Measurements from ENCODE around the gene FAM163B.

Gene FAM163B

DNA sequence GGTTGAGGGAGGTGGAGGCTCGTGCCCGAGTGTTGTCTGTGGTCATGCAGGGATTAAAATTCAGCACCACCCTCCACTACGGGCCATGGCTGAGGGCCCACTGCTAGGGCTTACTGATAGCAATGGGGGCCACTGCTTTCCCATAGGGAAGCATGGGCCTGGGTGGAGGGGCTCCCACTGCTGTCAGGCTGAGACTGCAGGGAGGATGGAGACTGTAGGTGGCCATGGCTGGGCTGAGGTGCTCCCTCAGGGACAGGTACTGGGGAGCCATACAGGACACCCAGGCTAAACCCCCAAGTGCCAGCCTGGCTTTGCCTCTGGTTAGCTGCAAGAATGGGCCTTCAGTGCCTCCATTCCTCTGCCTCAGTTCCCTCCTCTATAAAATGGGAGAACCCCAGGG lies 26.1 kb downstream of the FAM163B start:
- Histone ChIP-seq H3K9me3 (ENCODE audit: control insufficient read depth, low read length) (no peaks in the 10 kb centered on the region), H3K27me3 (ENCODE audit: control insufficient read depth, insufficient read depth, low read length, poor library complexity, severe bottlenecking) (no peaks in the 10 kb centered on the region), H3K4me3 (ENCODE audit: insufficient read depth, low read depth, low read length) (no peak overlapping the region), H3K36me3 (ENCODE audit: control insufficient read depth, insufficient read depth, low read length) (no peaks in the 10 kb centered on the region), H3K4me1 (ENCODE audit: control insufficient read depth, insufficient read depth, low read length) (peaks cover 35% of the 10 kb centered on the region), H3K27ac (ENCODE audit: insufficient read depth, low read depth, low read length, poor library complexity, severe bottlenecking) (no peak overlapping the region)
- 92% methylated on average over 3 of the region's 3 CpGs for WGBS, 2 experiments

- Histone ChIP-seq H3K36me3 (ENCODE audit: control insufficient read depth, insufficient read depth, low read length) (no peaks in the 10 kb centered on the region), H3K9me3 (ENCODE audit: control insufficient read depth, low read length) (no peaks in the 10 kb centered on the region), H3K27ac (ENCODE audit: insufficient read depth, low read depth, low read length, poor library complexity, severe bottlenecking) (no peak overlapping the region), H3K4me1 (ENCODE audit: control insufficient read depth, insufficient read depth, low read length) (peaks cover 36% of the 10 kb centered on the region), H3K27me3 (ENCODE audit: control insufficient read depth, insufficient read depth, low read length, poor library complexity, severe bottlenecking) (no peaks in the 10 kb centered on the region), H3K4me3 (ENCODE audit: insufficient read depth, low read depth, low read length) (no peak overlapping the region)
- 91 to 93% methylated on average over 14 of the region's 14 CpGs for WGBS, 2 experiments
These were observed 26.6 kb downstream of the FAM163B start for GRCh38 chr9:133582501-133583045.

GRCh38 chr9:133581513-133582343 lies 27.5 kb downstream of the FAM163B start:
- H3K36me3 ChIP-seq (ENCODE audit: control insufficient read depth, insufficient read depth, low read length) = no peaks in the 10 kb centered on the region
- H3K27ac ChIP-seq (ENCODE audit: insufficient read depth, low read depth, low read length, poor library complexity, severe bottlenecking) = no peak overlapping the region
- peaks cover 40% of the 10 kb centered on the region for H3K4me1 ChIP-seq (ENCODE audit: control insufficient read depth, insufficient read depth, low read length)
- no peaks in the 10 kb centered on the region for H3K27me3 ChIP-seq (ENCODE audit: control insufficient read depth, insufficient read depth, low read length, poor library complexity, severe bottlenecking)
- no peak overlapping the region for H3K4me3 ChIP-seq (ENCODE audit: insufficient read depth, low read depth, low read length)
- WGBS, 2 experiments = 86% methylated on average over 19 of the region's 19 CpGs
- no peaks in the 10 kb centered on the region for H3K9me3 ChIP-seq (ENCODE audit: control insufficient read depth, low read length)

GRCh38 chr9:133581011-133581410 lies 28.2 kb downstream of the FAM163B start:
- Histone ChIP-seq H3K4me1 (ENCODE audit: control insufficient read depth, insufficient read depth, low read length) (peaks cover 39% of the 10 kb centered on the region), H3K4me3 (ENCODE audit: insufficient read depth, low read depth, low read length) (no peak overlapping the region), H3K9me3 (ENCODE audit: control insufficient read depth, low read length) (no peaks in the 10 kb centered on the region), H3K27ac (ENCODE audit: insufficient read depth, low read depth, low read length, poor library complexity, severe bottlenecking) (no peak overlapping the region), H3K27me3 (ENCODE audit: control insufficient read depth, insufficient read depth, low read length, poor library complexity, severe bottlenecking) (no peaks in the 10 kb centered on the region), H3K36me3 (ENCODE audit: control insufficient read depth, insufficient read depth, low read length) (no peaks in the 10 kb centered on the region)
- WGBS, 2 experiments = 46 to 49% methylated on average over 3 to 4 of the region's 4 CpGs

DNA sequence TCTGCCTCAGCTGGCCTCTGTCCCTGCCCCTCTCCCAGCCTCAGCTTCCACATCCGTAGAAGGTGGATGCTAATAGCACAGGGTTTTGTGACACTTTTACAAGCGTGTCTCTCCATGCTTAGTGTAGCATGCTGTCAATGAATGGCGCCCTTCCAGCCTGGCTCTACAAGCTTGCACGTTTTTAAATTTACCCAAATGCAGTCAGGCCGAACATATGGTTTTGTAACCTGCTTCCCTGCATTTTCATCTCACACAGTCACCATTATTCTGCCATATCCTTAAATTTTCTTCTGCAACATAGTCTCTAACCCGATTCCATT lies 28.8 kb downstream of the FAM163B start:
- Histone ChIP-seq H3K27ac (ENCODE audit: insufficient read depth, low read depth, low read length, poor library complexity, severe bottlenecking) (no peak overlapping the region), H3K4me1 (ENCODE audit: control insufficient read depth, insufficient read depth, low read length) (peaks cover 35% of the 10 kb centered on the region), H3K9me3 (ENCODE audit: control insufficient read depth, low read length) (no peaks in the 10 kb centered on the region), H3K36me3 (ENCODE audit: control insufficient read depth, insufficient read depth, low read length) (no peaks in the 10 kb centered on the region), H3K27me3 (ENCODE audit: control insufficient read depth, insufficient read depth, low read length, poor library complexity, severe bottlenecking) (no peaks in the 10 kb centered on the region), H3K4me3 (ENCODE audit: insufficient read depth, low read depth, low read length) (no peak overlapping the region)
- WGBS, 2 experiments = 81 to 82% methylated on average over 6 of the region's 6 CpGs

DNA sequence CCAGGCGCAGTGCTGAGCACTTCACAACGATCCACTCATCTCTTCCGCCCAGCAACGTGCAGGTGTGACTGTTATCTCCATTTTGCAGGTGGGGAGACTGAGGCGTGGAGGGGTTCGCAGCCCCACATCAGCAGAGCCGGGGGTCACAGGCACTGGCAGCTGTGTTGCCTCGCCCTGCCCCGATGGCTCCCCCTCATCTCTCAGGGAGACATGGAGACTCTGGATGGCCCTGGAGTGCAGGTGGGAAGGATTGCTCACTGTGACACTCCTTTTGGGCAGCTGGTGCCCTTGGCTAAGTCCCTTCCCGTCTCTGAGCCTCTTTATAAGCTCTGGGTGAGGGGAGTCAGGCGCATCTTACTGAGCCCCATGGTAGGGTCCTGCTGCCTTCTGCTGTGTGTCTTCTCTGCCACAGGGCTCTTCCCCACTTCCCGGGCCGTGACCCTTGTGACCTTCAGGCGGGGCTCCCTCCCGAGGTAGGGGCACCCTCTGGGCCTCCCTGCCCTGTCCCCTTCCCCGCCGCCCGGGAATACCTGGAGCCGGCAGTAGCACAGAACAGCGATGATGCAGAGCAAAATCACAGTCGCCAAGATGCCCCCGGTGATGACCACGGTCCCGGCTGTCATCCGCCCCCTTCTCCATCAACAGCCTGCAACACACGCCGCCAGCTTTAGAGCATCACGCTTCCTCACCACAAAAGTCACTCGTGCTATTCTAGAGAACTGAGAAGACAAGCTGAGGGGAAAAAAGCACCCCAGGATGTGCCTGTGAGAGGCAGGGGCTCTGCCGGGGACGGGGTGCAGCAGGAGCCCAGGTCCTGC lies 29.4 kb downstream of the FAM163B start:
- H3K27me3 ChIP-seq (ENCODE audit: control insufficient read depth, insufficient read depth, low read length, poor library complexity, severe bottlenecking) = no peaks in the 10 kb centered on the region
- H3K4me1 ChIP-seq (ENCODE audit: control insufficient read depth, insufficient read depth, low read length) = peaks cover 29% of the 10 kb centered on the region
- no peak overlapping the region for H3K27ac ChIP-seq (ENCODE audit: insufficient read depth, low read depth, low read length, poor library complexity, severe bottlenecking)
- no peak overlapping the region for H3K4me3 ChIP-seq (ENCODE audit: insufficient read depth, low read depth, low read length)
- no peaks in the 10 kb centered on the region for H3K36me3 ChIP-seq (ENCODE audit: control insufficient read depth, insufficient read depth, low read length)
- WGBS, 2 experiments = 89% methylated on average over 31 of the region's 31 CpGs
- no peaks in the 10 kb centered on the region for H3K9me3 ChIP-seq (ENCODE audit: control insufficient read depth, low read length)

GRCh38 chr9:133578524-133579441 lies 30.4 kb downstream of the FAM163B start:
- no peak overlapping the region for H3K4me3 ChIP-seq (ENCODE audit: insufficient read depth, low read depth, low read length)
- H3K36me3 ChIP-seq (ENCODE audit: control insufficient read depth, insufficient read depth, low read length) = no peaks in the 10 kb centered on the region

GRCh38 chr9:133577737-133578112 lies 31.5 kb downstream of the FAM163B start:
- no peak overlapping the region for H3K4me3 ChIP-seq (ENCODE audit: insufficient read depth, low read depth, low read length)
- no peaks in the 10 kb centered on the region for H3K9me3 ChIP-seq (ENCODE audit: control insufficient read depth, low read length)
- H3K36me3 ChIP-seq (ENCODE audit: control insufficient read depth, insufficient read depth, low read length) = no peaks in the 10 kb centered on the region
- 90 to 93% methylated on average over 3 of the region's 3 CpGs for WGBS, 2 experiments
- H3K4me1 ChIP-seq (ENCODE audit: control insufficient read depth, insufficient read depth, low read length) = peaks cover 24% of the 10 kb centered on the region
- no peaks in the 10 kb centered on the region for H3K27me3 ChIP-seq (ENCODE audit: control insufficient read depth, insufficient read depth, low read length, poor library complexity, severe bottlenecking)
- no peak overlapping the region for H3K27ac ChIP-seq (ENCODE audit: insufficient read depth, low read depth, low read length, poor library complexity, severe bottlenecking)

More at GRCh38 chr9:133578524-133579441, 30.4 kb downstream of the FAM163B start:
- no peaks in the 10 kb centered on the region for H3K27me3 ChIP-seq (ENCODE audit: control insufficient read depth, insufficient read depth, low read length, poor library complexity, severe bottlenecking)
- WGBS, 2 experiments = 85% methylated on average over 41 of the region's 41 CpGs
- H3K4me1 ChIP-seq (ENCODE audit: control insufficient read depth, insufficient read depth, low read length) = peaks cover 24% of the 10 kb centered on the region
- H3K9me3 ChIP-seq (ENCODE audit: control insufficient read depth, low read length) = no peaks in the 10 kb centered on the region
- no peak overlapping the region for H3K27ac ChIP-seq (ENCODE audit: insufficient read depth, low read depth, low read length, poor library complexity, severe bottlenecking)

DNA sequence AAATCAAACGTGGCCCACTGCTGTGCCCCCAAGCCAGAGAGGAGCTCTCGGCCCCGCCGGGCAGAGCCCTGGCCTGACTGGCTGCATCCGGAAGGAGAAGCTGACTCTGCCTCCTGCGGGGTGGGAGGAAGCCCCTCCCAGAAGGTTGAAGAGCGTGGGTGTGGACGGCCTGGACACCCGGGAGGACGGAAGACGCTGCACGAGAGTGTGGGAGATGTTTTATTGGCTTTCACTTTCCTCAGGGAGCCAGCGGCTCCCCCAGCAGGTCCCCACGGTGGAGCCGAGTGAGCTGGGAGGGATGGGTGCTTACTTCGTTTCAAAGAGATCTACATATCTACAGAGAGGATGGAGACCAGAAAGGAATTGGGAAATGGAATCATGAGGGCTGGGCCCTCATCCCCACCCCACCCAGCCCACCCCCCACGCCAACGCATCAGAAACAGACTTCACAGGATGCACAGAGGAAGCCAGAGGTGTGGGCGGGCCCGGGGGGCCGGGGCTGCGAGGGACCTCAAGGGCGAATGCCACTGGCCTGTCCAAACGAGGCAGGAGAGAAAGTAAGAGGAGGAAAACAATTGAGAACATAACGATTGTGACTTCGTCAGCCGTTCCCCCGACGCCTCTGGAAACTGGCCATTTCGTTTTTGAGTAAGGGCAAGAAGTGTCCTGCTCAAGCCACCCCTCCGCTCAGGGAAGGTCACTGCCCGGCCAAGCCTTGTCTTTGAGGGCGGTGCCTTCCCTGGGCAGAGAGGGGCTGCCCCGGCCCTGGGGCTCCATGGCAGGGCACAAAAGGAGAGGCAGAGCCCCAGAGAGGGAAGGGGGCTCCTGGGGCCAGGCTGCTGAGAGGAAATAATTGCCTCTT lies 32.1 kb downstream of the FAM163B start:
- Histone ChIP-seq H3K4me1 (ENCODE audit: control insufficient read depth, insufficient read depth, low read length) (peaks cover 24% of the 10 kb centered on the region), H3K9me3 (ENCODE audit: control insufficient read depth, low read length) (no peaks in the 10 kb centered on the region), H3K36me3 (ENCODE audit: control insufficient read depth, insufficient read depth, low read length) (no peaks in the 10 kb centered on the region), H3K27me3 (ENCODE audit: control insufficient read depth, insufficient read depth, low read length, poor library complexity, severe bottlenecking) (no peaks in the 10 kb centered on the region), H3K27ac (ENCODE audit: insufficient read depth, low read depth, low read length, poor library complexity, severe bottlenecking) (no peak overlapping the region), H3K4me3 (ENCODE audit: insufficient read depth, low read depth, low read length) (no peak overlapping the region)
- 65 to 71% methylated on average over 32 of the region's 34 CpGs for WGBS, 2 experiments
